Measurements from ENCODE around the gene PSMD10. TPM values are rescaled to one million over a fixed set of nuclear protein-coding genes. Genes with fewer than 3 reads are reported as not detected.

The PSMD10 gene
- total RNA-seq: 117 and 144 TPM in 2 replicates

DNA sequence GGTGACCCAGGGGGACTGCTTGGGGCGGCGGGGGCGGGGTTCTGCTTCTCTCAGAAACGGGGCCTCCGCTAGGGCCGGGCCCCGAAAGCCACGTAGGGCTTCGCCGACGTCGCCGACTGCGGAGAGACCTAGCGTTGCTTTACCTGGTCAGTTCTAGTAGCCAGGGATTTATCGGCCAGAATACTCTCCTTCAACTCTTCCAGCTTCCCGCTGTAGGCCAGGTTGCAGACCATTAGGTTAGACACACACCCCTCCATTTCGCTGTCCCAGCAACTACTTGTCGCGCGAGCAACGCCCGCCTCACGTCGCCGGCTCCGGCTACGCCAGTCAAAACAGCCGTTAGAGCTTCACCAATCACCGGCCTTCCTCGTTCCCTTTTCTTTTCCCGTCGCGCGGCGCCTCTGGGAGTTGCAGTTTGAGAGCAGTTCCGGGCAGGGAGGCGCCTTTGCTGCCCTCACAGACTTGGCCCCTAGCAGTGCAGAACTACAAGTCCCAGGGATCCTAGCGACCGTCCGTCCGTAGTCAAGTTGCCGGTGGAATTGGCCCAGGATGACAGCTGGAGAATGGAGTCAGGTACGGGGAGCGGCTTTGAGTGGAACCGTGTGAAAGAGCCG lies at the start of gene PSMD10, which contains the start of gene ATG4A:
Gene PSMD10, minus strand, starts transcription at position 279 of the 614 bp plus-strand sequence. Its CDS starts 22 bp downstream, at position 257.
Gene ATG4A, plus strand, starts transcription at position 515 of the 614 bp plus-strand sequence. Its CDS starts 49 bp downstream, at position 564.

DNA sequence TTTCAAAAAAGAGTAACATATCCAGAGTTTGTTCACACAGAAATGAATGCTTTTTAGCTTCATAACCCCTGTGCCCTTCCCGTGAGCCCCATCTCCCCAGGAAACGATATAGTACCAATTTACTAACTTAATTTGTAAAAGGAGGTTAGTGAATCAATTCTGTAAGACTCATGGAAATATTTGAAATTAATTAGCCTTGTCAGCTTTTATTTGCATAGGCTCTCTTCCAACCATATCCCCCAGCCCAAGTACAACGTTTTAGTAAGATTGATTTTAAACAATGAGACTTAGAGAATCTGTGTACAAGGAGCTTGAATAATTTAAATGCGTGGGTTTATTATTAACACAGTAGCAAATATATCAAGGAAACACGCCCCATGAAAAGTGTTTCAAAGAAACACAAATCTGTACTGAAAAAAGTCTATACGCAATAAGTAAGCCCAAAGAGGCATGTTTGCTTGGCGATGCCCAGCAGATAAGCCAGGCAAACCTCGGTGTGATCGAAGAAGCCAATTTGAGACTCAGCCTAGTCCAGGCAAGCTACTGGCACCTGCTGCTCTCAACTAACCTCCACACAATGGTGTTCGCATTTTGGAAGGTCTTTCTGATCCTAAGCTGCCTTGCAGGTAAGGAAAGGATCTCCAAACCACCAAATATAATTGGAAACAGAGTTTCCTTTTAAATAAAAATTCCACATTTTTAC lies 46.6 kb downstream of the PSMD10 start, which contains the start of gene VSIG1:
Gene VSIG1, plus strand, starts transcription at position 512 of the 703 bp plus-strand sequence. Its CDS starts 66 bp downstream, at position 578.

Other genes with a start within 250 kb of the PSMD10 start
- 0.12 TPM in 1 of 2 replicates, not detected in the other for gene TEX13B, start 109.2 kb downstream of the PSMD10 start, total RNA-seq
- under 0.01 TPM in 1 of 2 replicates, not detected in the other for gene VSIG1, start 46.5 kb downstream of the PSMD10 start, total RNA-seq
- 11.1 TPM in 2 replicates for gene ATG4A, start 236 bp upstream of the PSMD10 start, total RNA-seq